GM12865 (cell line): ENCODE measurements around the gene KLC4.
A peak's percentile ranks its signal among the peaks of the same experiment; 100 is the strongest.
"Not testable (repeated sequence)": the region's sequence is repeated elsewhere in the genome, so short reads cannot be mapped to it uniquely, and the experiment has no call there.

Experiments
- DNase-seq: peaks from one replicate; pipeline ENCODE4 v3.0.0; 2010; ENCODE audit warnings: low read depth
- H3K4me3 ChIP-seq: 2 replicates; pipeline ENCODE4 v1.5.1; 2011; ENCODE audit warnings: mild to moderate bottlenecking, low read depth, low read length, control low read depth
- TF ChIP-seq, protein P1 (sequence below): IDR thresholded peaks from 2 replicates; pipeline ENCODE4 v1.5.1; 2011; ENCODE audit warnings: low read length, control low read depth, low read depth, inconsistent platforms; ENCODE audit not compliant: insufficient read depth; ENCODE audit errors: missing control alignments

KLC4 gene

GRCh38 chr6:43077981-43078511 lies 18.6 kb downstream of the KLC4 start:
- H3K4me3 ChIP-seq: no peak overlapping the region

GRCh38 chr6:43078691-43079090 lies 19.3 kb downstream of the KLC4 start:
- TF ChIP-seq, protein P1, sequence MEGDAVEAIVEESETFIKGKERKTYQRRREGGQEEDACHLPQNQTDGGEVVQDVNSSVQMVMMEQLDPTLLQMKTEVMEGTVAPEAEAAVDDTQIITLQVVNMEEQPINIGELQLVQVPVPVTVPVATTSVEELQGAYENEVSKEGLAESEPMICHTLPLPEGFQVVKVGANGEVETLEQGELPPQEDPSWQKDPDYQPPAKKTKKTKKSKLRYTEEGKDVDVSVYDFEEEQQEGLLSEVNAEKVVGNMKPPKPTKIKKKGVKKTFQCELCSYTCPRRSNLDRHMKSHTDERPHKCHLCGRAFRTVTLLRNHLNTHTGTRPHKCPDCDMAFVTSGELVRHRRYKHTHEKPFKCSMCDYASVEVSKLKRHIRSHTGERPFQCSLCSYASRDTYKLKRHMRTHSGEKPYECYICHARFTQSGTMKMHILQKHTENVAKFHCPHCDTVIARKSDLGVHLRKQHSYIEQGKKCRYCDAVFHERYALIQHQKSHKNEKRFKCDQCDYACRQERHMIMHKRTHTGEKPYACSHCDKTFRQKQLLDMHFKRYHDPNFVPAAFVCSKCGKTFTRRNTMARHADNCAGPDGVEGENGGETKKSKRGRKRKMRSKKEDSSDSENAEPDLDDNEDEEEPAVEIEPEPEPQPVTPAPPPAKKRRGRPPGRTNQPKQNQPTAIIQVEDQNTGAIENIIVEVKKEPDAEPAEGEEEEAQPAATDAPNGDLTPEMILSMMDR: no peak
- no peak overlapping the region for H3K4me3 ChIP-seq
- DNase-seq: no peak

More at GRCh38 chr6:43077981-43078511, 18.6 kb downstream of the KLC4 start:
- DNase-seq: no peak
- TF ChIP-seq, protein P1: no peak

DNA sequence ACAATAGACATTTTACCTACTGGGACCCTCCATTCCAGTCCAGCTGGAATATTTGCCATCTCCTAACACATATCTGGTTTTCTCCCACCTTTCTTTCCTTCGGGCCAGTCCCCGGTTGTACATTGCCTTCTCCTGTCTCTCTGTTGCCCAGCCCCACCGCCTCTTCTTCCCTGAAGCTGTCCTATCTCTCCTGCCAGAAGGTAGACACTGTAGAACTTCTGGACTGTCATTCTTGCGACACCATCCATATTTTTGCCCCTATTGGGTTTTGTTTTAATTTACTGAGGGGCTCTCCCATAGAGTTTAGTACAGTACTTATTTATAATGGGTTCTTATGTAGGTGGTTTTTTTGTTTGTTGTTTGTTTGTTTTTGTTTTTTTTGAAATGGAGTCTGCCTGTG lies 21.6 kb downstream of the KLC4 start:
- H3K4me3 ChIP-seq: no peak overlapping the region
- DNase-seq: no peak
- TF ChIP-seq, protein P1: no peak

DNA sequence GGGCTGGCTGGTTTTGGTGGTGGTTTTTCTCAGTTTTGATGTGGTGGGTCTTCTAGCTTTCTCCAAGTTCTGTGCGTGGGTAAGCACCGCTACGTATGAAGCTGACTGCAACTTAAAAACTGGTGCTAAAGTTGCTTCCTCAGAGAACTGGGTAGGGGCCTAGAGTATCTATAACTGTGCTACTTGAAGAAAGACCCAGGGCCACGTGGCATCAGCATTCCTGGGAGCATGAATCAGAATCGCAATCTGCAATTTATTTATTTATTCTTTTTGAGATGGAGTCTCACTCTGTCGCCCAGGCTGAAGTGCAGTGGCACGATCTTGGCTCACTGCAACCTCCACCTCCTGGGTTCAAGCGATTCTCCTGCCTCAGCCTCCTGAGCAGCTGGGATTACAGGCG lies 22.5 kb downstream of the KLC4 start:
- not testable (repeated sequence) for DNase-seq, H3K4me3 ChIP-seq

GRCh38 chr6:43082806-43083655 lies 23.6 kb downstream of the KLC4 start:
- no peak for DNase-seq
- H3K4me3 ChIP-seq: no peak overlapping the region
- TF ChIP-seq, protein P1: no peak

DNA sequence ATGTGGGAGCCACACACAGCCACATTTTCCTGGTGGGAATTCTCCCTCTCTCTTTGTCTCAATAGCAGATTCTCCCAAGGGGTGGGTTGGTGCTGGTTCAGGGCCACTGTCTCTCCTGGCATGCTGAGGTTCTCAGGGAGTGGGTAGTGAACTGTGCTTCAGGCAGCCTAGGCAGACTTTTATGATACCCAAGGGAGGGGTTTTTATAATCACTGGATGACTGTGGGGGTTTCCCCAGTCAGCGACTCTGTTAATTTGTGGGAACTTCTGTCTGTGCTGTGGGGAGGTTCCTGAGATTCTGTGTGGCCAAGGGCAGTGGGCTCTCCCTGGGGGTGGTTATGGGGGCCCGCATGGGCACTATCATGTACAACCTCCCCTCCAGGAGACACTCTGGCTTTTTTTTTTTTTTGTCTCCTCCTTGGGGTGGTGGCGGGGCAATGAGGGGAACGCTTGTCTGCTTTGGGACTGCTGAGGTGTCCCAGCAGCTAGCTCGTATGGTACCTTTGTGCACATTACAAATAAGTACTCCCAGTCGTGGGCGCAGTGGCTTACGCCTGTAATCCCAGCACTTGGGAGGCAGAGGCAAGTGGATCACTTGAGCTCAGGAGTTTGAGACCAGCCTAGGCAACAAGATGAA lies 26.7 kb downstream of the KLC4 start:
- peak; percentile 61 for DNase-seq
- no peak overlapping the region for H3K4me3 ChIP-seq

GRCh38 chr6:43088654-43089056 lies 29.2 kb downstream of the KLC4 start:
- H3K4me3 ChIP-seq: no peak overlapping the region
- TF ChIP-seq, protein P1: no peak
- DNase-seq: no peak

More for the DNA sequence above, 26.7 kb downstream of the KLC4 start:
- TF ChIP-seq, protein P1: no peak
